Hematopoietic multipotent progenitor cell treated with erythropoietin and hydrocortisone succinate and interleukin-3 and kit ligand, for 4 days (in vitro differentiated cells): ENCODE results near the gene ZNF316.

Experiments
- DNase-seq: peaks from one replicate; pipeline ENCODE4 v3.0.0-alpha.2; 2015

The ZNF316 gene

DNA sequence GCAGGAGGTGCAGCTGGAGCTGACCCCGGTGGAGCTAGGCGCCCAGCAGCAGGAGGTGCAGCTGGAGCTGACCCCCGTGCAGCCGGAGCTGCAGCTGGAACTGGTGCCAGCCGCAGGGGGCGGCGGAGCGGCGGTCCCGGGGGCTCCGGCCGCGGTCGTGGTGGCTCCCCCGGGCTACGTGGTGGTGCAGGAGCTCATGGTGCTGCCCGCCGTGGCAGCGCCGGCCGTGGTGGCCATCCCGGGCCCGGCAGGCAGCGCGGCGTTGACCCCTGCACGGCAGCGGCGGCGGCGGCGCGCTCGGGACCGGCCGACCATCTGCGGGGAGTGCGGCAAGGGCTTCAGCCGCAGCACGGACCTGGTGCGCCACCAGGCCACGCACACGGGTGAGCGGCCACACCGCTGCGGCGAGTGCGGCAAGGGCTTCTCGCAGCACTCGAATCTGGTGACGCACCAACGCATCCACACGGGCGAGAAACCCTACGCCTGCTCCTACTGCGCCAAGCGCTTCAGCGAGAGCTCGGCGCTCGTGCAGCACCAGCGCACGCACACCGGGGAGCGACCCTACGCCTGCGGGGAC is 14.9 kb upstream of the ZNF316 start:
- DNase-seq = no peak

DNA sequence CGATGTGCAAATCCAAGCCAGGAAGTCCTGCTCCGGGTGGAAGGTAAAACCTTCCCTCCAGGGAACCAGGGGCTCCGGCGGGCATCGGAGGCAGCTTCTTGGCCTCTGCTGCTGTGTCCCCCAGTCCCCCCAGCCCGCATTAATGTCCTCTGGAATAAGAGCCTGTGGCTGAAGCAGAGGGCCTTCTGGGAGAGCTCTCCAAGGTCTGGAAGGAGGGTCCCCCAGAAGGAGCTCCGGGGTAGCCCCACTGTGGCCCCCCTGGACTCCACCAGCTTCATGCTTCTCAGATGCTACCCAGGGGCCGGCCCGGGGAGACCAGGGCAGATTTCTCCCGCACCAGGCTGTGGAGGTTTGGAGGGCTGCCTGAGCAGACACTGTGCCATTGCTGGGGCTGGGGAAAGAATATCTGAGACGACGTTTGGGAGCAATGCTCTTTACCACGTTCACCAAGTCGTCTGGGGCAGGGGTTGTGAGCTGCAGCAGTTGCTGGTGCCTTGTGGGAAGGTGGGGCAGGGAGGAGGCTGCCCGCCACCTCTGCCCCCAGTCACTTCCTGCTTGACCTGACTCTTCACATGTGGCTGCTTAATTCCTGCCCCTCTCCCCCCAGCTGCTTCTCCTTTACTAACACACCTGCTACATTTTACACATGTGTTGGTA is 13.4 kb upstream of the ZNF316 start:
- DNase-seq = peak; percentile 32

DNA sequence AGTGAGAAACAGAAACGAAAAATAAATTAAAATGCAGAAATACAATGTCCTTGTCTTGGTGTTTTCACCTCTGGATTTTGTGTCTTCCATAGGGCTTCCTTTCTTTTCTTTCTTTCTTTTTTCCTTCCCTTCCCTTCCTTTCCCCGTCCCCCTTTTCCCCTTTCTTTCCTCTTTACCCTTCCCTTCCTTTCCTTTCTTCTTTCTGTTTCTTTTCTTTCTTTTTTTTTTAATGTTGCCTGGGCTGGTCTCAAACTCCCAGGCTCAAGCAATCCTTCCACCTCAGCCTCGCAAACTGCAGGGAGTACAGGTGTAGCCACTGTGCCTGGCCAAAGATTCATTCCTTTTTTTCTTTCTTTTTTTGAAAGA is 12.9 kb upstream of the ZNF316 start:
- DNase-seq = no peak

DNA sequence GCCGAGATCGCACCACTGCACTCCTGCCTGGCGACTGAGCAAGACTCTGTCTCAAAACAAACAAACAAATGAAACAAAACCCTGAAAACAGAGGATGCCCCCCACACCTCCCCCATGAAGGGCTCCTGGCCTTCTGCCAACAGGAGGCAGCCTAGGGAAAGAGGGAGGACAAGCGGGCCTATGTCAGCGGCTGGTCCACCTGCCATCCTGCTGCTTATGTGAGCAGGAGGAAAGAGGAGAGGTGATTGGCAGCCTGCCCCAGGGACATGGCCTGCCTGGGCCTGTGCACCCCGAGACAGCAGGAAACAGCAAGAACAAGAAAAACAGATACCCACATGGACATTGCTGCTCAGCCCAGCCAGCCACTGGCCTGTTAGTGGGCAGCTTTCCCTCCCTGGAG is 9.1 kb upstream of the ZNF316 start:
- DNase-seq = no peak

DNA sequence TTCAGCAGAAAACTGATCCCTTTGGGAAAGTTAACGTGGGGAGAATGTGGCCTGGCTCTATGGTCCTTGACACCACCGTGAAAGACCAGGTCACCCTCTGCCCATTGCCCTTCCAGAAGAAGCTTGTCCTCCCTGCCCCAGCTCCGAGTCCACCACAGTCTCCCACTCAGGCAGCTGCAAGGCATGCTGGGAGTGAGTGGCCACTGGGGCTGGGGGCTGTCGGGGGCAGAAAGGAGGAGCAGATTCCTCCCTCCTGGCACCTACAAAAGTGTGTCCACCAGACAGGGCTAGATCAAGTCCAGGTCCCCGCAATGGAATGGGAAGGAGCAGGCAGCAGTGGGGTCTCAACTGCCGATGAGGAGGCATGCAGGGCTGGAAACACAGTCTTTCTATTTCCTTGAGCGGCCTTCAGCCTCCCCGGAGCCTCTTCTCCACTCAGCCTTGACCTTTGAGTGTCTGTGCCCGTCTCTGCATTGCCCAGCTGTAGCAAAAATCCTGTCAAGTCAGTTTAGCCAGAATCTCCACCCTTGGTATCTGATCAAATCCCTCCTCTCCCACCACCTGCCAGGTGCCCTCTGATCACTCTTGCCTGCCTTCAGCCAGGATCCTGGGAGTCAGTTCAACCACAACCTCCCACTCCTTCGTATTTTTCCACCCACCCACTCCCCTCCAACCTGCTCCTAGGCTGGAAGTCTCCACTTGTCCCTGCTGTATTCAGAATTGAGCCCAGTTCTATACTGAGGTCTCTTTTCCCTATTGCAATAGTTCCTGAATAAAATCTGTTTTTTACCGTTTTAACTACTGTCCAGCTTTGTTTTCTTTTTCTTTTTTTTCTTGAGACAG is 6.9 kb upstream of the ZNF316 start:
- DNase-seq = no peak

DNA sequence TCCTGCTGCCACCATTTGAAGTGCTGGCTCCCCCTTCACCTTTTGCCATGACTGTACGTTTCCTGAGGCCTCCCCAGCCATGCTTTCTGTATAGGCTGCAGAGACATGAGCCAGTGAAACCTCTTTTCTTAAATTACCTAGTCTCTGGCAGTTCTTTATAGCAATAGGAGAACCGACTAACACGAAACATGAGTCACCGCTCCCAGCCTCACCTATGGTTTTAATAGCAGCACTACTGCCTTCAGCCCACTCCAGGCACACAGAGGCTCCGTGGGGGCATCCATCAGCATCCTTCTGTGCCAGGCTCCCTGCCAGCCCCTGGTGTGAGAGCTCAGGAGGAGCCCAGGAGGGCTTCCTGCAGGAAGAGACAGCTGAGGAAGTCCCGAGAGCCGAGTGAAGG is 5.5 kb upstream of the ZNF316 start:
- no peak for DNase-seq

DNA sequence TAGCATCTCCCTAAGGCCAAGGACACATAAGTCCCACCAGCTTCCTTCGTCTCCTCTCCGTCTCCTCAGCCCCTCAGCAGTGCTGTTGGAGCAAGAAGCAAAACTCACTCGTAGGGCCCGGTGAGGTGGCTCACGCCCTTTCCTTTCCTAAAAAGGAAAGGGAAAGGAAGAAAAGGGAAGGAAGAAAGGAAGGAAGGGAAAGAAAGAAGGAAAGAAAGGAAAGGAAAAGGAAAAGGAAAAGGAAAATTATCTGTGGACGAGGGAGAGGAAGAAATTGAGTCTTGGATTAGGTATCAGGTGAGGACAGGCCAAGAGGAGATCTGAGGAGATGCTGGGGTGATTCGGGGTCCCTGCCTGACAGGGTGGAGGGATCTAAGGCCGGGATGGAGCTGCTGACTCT is 3.1 kb upstream of the ZNF316 start:
- DNase-seq = no peak

DNA sequence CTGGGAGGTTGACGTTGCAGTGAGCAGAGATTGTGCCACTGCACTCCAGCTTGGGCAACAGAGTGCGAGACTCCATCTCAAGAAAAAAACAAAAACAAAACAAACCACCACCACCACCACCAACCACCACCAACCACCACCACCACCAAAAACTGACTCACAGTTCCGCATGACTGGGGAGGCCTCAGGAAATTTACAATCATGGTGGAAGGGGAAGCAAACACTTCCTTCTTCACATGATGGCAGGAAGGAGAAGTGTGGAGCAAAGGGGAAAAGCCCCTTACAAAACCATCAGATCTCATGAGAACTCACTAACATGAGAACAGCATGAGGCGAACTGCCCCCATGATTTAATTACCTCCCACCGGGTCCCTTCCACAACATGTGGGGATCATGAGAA is 2.1 kb upstream of the ZNF316 start:
- DNase-seq = peak; percentile 40

DNA sequence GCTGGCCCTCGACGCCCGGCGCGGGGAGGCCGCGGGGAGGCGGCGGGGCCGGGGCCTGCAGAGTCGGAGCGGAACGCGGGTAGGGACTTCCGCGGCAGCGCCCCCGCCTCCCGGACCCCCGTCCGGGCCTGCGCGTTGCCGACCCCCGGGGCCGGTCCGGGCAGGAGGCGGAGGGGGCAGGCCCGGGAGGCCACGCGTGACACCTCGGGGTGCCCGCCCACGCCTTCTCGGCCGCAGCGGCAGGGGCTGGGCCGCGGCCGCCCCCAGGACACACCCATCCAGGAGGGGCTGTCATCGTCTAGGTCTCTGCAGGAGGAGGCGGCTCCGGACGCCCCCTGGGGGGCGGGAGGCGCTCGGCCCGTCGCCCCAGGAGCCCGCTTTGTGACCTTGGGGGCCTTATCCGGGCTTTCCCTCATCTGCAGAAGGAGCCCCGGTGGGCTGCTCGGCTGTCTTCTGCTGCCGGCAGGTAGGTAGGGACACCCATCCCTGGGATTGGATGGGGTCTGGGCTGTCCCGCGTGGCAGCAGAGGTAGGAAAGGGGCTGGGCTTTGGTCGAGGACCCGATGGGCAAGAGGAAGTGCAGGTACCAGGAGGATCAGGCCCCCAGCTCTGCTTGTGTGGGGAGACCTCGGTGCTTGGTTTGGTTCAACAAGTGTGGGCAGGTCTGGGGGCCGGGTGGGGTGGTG is 569 bp downstream of the ZNF316 start:
- peak; percentile 87 for DNase-seq

DNA sequence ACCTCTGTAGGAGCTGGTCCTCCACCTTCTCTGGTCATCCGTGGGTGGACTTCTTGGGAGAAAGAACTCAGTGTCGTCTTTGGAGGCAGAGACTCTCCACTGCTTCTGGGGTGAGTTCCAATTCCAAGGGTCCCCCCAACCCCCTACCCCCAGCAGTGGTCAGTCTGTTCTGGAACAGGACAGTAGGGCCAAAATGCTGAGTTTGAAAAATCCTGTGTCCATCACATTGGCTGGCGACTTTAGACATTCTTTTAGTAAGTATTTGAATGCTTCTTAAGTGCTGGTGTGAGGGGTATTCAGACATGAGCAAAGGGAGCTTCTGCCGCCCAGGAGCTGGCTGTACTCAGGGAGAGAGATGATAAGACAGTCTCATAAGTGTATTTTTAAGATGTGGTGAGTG is 1.9 kb downstream of the ZNF316 start:
- no peak for DNase-seq

DNA sequence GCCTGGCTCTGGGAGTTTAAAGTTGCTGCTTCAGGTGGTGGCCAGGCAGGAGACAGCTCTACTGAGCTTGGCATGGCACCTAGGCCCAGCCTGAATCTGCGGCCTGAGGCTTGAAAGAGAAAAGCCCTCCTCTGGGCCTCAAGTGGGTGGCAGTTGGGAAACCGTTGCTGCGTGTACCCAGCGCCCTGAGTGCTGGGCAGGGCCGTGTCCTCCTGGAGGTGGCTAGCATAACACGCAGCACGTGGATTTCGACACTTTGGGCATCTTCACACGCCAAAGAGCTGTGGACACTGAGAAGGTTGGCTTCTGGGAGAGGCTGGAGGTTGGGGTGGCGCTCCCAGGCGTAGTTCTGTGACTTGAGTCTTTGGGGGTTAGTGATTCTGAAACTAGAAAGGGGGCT is 2.5 kb downstream of the ZNF316 start:
- DNase-seq = no peak

DNA sequence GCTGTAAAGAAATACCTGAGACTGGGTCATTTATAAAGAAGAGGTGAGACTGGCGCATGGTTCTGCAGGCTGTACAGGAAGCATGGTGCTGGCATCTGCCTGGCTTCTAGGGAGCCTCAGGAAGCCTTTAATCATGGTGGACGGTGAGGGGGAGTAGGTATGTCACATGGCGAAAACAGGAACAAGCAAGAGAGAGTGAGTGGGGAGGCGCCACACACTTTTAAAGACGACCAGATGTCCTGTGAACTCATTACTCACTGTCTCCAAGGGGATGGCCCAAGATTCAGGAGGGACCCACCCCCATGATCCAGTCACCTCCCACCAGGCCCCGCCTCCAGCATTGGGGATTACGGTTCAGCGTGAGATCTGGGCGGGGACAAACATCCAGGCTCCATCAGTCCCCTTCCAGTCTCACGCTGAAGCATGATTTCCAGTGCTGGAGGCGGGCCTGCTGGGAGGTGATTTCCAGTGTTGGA is 3.2 kb downstream of the ZNF316 start:
- peak; percentile 58 for DNase-seq

DNA sequence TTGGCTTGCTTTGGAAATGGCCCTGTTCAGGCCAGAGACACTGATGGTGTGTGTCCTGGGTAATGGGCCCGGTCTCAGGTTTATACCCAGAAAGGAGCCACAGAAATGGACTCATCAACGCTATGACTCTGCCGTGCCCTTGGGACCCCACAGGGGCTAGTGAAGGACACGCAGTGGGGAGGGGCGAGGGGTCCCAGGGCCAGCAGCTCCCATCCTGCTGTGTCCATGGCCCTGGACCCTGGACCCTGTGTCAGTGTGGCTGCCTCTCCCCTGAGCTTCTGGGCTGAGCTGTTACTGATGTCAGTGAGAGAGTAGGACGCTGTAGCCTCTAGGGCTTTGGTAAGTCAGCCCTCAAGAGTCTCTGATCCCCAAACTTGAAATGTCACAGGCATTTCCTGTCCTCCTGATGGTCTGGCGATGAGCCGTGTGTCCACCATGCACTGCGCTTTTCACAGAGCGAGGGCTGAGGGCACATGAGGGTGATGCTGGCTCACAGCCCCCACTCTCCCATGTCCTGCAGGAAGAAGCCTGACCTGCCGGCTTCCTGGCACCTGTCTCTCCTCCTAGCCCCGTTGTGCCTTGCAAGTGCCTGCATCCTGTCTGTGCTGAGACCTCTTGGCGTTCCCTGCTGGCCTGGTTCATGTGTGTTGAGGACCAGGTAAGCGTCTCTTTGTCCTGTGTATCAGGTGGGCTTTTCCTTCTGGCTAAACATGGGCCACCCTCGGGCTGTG is 4.4 kb downstream of the ZNF316 start:
- DNase-seq = no peak

DNA sequence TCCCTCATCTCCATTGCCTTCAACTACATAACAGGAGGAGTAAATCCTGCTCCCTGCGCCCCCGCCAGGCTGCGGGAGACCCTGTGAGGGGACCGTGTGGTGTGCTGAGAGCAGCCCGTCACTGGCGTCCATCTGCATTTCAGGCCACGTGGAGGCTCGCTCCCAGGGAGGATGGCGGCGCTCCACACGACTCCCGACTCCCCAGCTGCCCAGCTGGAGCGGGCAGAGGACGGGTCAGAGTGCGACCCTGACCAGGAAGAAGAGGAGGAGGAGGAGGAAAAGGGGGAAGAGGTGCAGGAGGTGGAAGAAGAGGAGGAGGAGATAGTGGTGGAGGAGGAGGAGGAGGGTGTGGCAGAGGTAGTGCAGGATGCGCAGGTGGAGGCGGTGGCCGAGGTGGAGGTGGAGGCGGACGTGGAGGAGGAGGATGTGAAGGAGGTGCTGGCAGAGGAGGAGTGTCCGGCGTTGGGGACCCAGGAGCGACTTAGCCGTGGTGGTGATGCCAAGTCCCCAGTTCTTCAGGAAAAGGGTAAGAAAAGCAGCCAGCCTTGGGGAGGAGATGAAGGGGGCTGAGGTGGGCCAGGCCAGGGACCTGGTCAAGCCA is 5.2 kb downstream of the ZNF316 start:
- no peak for DNase-seq

DNA sequence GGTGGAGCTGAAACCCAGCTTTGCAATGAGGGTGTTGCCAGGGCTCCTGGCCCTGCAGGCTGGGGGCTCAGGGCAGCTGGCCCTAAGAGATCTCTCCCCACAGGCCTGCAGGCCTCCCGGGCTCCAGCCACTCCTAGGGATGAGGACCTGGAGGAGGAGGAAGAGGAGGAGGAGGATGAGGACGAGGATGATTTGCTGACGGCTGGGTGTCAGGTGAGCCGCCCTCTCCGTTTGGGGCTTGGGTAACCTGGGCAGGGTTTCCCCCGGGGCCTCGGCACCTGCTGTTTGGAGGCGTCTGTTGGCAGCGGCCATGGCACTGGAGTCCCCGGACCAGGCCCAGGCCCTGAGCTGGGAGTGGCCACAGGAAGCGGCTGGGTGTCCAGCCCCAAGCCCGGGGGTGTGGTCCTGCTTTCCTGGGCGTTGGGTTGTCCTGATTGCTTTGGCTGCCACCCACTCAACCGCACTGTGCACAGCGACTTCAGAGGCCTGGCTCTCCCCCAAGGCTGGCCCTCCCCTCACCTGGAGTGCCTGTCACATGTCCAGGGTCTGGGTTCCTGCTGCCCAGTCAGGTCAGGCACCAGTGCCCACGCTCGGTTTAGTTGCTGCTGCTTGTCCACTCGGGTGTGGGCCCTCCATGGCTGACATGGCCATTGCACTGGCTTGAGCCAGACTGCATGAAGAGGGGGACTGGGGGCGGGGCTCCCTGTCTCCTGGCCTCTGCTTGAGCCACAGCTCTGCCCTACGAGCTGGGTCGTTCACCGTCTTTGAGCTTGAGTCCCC is 5.9 kb downstream of the ZNF316 start:
- DNase-seq = no peak

DNA sequence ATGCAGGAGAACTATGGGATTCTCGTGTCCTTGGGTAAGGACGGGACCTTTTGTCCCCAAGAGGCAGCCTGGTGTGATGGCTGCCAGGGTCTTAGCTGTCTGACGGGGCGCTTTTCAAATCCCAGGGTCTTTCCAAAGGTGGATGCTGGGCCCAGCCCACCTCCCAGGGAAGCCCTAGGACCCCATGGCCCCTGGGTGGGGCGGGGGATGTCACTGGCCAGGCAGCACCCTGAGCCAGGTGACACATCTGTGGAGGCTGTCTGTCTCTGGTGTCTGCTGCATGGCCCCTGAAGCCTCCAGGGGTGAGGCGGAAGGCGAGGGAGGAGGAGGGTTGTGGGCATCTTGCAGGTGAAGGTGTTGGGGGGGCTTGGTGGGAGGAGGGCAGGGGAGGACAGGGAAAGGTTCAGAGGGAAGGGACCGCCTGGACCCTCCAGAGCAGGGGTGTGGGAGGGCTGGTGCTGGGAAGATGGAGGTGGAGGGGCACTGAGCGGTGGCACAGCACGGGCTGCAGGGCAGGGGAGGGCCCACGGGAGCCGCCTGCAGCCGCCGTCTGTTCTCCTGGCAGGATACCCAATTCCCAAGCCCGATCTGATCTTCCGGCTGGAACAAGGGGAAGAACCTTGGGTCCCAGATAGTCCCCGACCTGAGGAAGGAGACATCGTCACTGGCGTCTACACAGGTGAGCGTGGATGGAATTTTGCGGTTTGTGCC is 7.0 kb downstream of the ZNF316 start:
- no peak for DNase-seq

DNA sequence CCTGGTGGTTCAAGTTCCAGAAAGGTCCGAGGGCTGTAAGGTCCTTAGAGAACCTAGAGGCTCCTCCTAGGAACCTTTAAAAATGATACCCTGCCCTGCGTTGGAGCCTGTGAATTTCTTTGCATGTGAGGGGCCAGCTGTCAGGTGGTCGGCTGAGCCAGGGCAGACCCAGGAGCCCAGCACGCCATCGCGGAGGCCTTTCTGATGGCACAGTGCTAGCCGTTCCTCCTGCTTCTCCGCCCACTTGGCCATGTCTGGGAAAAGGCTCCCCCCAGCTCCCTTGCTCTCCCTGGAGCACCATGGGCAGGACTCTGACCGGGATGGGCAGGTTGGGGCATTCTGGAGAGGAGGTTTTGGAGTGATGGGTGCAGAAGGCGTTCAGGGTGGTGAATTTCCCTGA is 7.6 kb downstream of the ZNF316 start:
- no peak for DNase-seq

DNA sequence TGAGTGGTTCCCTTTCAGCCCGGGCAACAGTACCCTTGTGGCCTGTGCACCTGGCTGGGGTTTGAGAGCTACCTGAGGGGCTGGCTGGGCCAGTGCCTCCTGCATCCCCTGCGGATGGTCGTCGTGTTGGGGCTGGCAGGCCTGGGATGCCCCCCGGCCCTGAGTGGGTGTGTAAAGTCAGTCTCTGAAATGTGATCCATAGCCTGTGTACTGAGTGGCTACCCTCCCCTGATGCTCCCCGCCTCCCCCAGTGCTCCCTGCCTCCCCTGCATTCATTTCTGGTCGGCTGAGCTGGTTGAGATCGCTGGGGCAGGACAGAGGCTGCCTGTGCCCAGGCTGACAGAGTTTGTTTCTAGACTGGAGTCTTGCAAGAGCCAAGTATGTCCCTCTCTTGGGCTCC is 9.3 kb downstream of the ZNF316 start:
- DNase-seq = no peak

DNA sequence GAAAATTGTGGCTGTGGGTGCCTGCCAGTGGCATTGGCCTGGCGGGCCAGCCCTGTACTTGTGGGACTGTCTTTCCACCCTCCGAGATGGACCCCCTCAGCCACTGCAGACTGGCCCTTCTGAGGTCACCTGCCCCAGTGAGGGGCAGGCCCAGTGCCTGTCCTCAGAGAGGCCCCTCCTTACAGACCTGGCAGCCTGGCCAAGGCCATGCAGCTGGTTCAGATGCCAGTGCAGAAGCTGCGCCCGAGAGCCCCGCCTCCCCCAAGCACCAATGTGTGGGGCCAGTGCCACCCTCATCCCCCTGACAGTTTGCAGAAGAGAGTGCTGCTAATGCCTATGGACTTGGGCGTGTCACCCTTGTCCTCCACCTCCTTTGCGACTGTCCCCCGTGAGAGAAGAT is 10.0 kb downstream of the ZNF316 start:
- DNase-seq = no peak

DNA sequence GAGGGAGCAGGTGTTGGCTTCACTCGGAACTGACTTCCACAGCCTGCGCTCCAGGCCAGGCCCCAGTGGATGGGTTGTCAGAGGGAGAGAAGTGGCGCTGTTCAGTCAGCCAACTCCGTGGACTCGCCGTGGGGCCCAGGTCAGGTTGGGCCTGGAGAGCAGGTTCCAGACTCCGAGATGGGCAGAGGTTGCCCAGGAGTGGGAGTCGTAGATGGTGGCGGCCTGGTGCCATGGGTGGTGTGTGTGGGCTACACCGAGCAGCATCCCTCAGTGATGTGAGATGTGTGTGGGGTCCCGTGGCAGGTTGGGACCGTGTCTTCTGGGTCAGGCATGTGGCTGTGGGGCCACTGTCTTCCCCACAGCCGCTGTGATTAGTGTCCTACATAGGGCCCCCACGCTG is 10.4 kb downstream of the ZNF316 start:
- no peak for DNase-seq
